ENCODE data around the gene SLX4IP. TPM values are rescaled to one million over a fixed set of nuclear protein-coding genes. Genes with fewer than 3 reads are reported as not detected.

Gene SLX4IP
- total RNA-seq, 1 experiment from 2014 or later = 11.1 TPM

DNA sequence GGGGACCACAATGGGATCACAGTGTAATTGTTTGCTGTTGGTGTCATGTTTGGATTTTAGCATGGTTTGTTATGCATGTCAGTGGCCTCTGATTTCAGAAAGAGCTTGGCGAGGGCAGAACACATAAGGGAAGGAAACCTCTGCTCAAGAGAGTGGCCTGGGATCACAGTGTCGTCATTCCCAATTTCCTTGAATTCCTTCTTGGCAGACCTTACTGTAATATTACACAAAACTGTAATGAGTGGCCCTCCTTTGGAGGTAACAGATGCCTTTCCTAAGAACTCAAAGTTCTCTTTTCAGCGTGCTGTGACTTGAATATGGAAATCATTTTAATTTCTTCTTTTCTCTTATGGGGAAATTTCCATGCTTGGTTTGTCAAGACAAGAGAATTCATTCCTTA lies 191.8 kb downstream of the SLX4IP start:
- Histone ChIP-seq H3K27ac (ENCODE audit: low read depth, low read length) (no peak overlapping the region), H3K9me2 (ENCODE audit: insufficient read depth) (no peaks in the 10 kb centered on the region), H3K79me2 (ENCODE audit: insufficient read depth, low read length) (no peaks in the 10 kb centered on the region), H3K4me2 (ENCODE audit: low read length) (no peak overlapping the region), H3K36me3 (ENCODE audit: control insufficient read depth in 1 of 2, insufficient read depth in 2 of 2, low read length in 2 of 2) (no peaks in the 10 kb centered on the region), H3K4me3 (replicated peaks in 1 of 2; ENCODE audit: low read depth in 1 of 2, low read length in 2 of 2) (no peak overlapping the region), H3K4me1 (ENCODE audit: control insufficient read depth in 1 of 2, insufficient read depth in 2 of 2, low read length in 2 of 2) (no peaks in the 10 kb centered on the region), H4K20me1 (ENCODE audit: insufficient read depth) (no peaks in the 10 kb centered on the region), H3K9ac (ENCODE audit: low read length) (no peak overlapping the region), H2AFZ (ENCODE audit: low read depth, low read length, poor library complexity, severe bottlenecking) (no peak overlapping the region), H3K9me3 (ENCODE audit: control insufficient read depth in 1 of 2, insufficient read depth in 1 of 2, low read depth in 1 of 2, low read length in 2 of 2) (no peaks in the 10 kb centered on the region), H3K27me3 (ENCODE audit: insufficient read depth, low read length) (no peaks in the 10 kb centered on the region)
- TF ChIP-seq ZNF274 (IDR thresholded peaks at IDR 0.05; ENCODE audit: low read depth, low read length) (no peak), SIN3A (IDR thresholded peaks at IDR 0.05; ENCODE audit: low read depth) (no peak), ELF1 (IDR thresholded peaks at IDR 0.05; ENCODE audit: borderline replicate concordance, low read depth) (no peak), ZFX (IDR thresholded peaks at IDR 0.05) (no peak), POLR2AphosphoS5 (IDR thresholded peaks at IDR 0.05; ENCODE audit: low read depth, low read length) (no peak), SP1 (IDR thresholded peaks at IDR 0.05; ENCODE audit: low read depth) (no peak), CBX3 (IDR thresholded peaks at IDR 0.05; ENCODE audit: low read depth) (no peak), POLR2A (IDR thresholded peaks at IDR 0.05; ENCODE audit: borderline replicate concordance, extremely low read depth, insufficient read depth, insufficient read length) (no peak)
- TF ChIP-seq, protein P1, sequence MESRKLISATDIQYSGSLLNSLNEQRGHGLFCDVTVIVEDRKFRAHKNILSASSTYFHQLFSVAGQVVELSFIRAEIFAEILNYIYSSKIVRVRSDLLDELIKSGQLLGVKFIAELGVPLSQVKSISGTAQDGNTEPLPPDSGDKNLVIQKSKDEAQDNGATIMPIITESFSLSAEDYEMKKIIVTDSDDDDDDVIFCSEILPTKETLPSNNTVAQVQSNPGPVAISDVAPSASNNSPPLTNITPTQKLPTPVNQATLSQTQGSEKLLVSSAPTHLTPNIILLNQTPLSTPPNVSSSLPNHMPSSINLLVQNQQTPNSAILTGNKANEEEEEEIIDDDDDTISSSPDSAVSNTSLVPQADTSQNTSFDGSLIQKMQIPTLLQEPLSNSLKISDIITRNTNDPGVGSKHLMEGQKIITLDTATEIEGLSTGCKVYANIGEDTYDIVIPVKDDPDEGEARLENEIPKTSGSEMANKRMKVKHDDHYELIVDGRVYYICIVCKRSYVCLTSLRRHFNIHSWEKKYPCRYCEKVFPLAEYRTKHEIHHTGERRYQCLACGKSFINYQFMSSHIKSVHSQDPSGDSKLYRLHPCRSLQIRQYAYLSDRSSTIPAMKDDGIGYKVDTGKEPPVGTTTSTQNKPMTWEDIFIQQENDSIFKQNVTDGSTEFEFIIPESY (IDR thresholded peaks at IDR 0.05; ENCODE audit: extremely low read depth, insufficient replicate concordance, low read length) = no peak
- TF ChIP-seq, protein P2, sequence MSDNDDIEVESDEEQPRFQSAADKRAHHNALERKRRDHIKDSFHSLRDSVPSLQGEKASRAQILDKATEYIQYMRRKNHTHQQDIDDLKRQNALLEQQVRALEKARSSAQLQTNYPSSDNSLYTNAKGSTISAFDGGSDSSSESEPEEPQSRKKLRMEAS (IDR thresholded peaks at IDR 0.05) = no peak
- intact Hi-C loops (cut with micrococcal nuclease) = no loop called here
- ChIA-PET POLR2A (no interaction called here), CTCF (no interaction called here), RAD21 (ENCODE audit: low non-redundant PET in 1 of 2, low total read pairs in 2 of 2, uncharacterized antibody in 2 of 2, unreplicated experiment in 2 of 2) (no interaction called here)
- DNase-seq (ENCODE audit: low read depth, low spot score) (no peak), ATAC-seq (no peak)
- BruUV-seq (replicated peaks) = no TSS peak

Measured in HCT116 (cell line).